Adrenal gland (tissue), 5 donors: ENCODE measurements around the gene NINL.

Experiments
- POLR2A ChIP-seq, 2 donors: fragments of 450-650 bp; IDR thresholded peaks; one replicate each; pipeline ENCODE4 v1.6.1; 2017; ENCODE audit warnings: antibody characterized with exemption in 2 of 2, mild to moderate bottlenecking in 2 of 2, moderate library complexity in 1 of 2
- TF ChIP-seq, protein P1 (sequence below), 6 experiments: fragments of 450-650 bp in 4 of 6; fragments of 200-600 bp in 2 of 6; sonication (generic) in 1 of 6; IDR thresholded peaks; 1 replicate in 5 of 6; 2 replicates in 1 of 6; pipeline versions ENCODE4 v1.5.1 to v1.8.0; 2016 to 2021; ENCODE audit warnings: antibody characterized with exemption in 6 of 6, mild to moderate bottlenecking in 2 of 6, moderate library complexity in 1 of 6
- donor health status: DM: no; HTN: no; CAD: no.

DNA sequence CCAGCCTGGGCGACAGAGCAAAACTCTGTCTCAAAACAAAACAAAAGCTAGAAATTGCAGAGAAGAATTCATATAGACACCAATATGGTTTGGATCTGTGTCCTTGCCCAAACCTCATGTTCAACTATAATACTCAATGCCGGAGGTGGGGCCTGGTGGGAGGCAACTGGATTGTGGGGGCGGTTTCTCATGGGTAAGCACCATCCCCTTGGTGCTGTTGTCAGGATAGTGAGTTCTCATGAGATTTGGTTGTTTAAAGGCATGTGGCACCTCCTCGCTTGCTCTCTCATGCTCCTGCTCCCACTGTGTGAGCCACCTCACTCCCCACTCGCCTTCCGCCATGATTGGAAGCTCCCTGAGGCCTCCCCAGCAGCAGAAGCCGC lies 15.2 kb downstream of the NINL start:
- TF ChIP-seq POLR2A (IDR thresholded peaks at IDR 0.05): no peak
- TF ChIP-seq, protein P1, sequence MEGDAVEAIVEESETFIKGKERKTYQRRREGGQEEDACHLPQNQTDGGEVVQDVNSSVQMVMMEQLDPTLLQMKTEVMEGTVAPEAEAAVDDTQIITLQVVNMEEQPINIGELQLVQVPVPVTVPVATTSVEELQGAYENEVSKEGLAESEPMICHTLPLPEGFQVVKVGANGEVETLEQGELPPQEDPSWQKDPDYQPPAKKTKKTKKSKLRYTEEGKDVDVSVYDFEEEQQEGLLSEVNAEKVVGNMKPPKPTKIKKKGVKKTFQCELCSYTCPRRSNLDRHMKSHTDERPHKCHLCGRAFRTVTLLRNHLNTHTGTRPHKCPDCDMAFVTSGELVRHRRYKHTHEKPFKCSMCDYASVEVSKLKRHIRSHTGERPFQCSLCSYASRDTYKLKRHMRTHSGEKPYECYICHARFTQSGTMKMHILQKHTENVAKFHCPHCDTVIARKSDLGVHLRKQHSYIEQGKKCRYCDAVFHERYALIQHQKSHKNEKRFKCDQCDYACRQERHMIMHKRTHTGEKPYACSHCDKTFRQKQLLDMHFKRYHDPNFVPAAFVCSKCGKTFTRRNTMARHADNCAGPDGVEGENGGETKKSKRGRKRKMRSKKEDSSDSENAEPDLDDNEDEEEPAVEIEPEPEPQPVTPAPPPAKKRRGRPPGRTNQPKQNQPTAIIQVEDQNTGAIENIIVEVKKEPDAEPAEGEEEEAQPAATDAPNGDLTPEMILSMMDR (IDR thresholded peaks at IDR 0.05): no peak
